NB4 (cell line): ENCODE data around the gene CCBE1.

ENCODE experiments used
- MYC ChIP-seq: IDR thresholded peaks from 2 replicates; pipeline ENCODE4 v1.6.1; 2011; ENCODE audit warnings: low read depth, low read length
- POLR2A ChIP-seq: IDR thresholded peaks from 2 replicates; pipeline ENCODE4 v1.6.1; 2011; ENCODE audit warnings: mild to moderate bottlenecking; ENCODE audit not compliant: insufficient read length; ENCODE audit errors: extremely low read depth
- TF ChIP-seq, protein P1 (sequence below): IDR thresholded peaks from one replicate; pipeline ENCODE4 v1.5.1; 2012; ENCODE audit warnings: low read depth, low read length

DNA sequence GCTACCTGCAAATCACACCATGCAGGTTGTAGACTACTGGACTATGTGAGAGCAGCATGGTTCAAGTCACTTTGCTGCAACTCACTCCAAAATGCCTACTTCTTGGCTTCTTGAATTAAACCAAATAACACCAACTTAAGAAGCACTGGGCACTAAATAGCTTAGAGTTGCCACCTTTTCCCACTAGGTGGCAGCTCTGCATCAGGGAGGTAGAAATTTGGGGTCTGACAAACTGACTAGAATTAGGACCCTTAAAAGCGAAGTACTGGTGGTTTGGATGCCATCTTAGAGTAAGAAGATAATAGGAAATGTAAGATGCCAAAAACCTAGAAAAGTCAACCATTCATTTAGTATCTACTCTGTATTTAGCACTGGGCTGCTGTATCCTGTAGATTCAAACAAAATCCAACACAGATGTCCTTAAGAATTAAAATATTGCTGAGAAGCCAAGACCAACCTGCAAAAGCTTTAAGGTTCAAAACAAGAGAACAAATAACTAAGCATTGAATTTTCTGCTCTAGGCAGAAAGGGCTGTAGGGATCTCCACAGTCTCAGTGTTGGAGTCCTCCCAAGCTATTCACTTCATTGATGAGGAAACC, 65.5 kb downstream of the CCBE1 start:
- TF ChIP-seq, protein P1, sequence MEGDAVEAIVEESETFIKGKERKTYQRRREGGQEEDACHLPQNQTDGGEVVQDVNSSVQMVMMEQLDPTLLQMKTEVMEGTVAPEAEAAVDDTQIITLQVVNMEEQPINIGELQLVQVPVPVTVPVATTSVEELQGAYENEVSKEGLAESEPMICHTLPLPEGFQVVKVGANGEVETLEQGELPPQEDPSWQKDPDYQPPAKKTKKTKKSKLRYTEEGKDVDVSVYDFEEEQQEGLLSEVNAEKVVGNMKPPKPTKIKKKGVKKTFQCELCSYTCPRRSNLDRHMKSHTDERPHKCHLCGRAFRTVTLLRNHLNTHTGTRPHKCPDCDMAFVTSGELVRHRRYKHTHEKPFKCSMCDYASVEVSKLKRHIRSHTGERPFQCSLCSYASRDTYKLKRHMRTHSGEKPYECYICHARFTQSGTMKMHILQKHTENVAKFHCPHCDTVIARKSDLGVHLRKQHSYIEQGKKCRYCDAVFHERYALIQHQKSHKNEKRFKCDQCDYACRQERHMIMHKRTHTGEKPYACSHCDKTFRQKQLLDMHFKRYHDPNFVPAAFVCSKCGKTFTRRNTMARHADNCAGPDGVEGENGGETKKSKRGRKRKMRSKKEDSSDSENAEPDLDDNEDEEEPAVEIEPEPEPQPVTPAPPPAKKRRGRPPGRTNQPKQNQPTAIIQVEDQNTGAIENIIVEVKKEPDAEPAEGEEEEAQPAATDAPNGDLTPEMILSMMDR, result peak; percentile 54
- TF ChIP-seq POLR2A (no peak), MYC (no peak)
